Measurements from ENCODE around the gene OXNAD1.

The OXNAD1 gene

GRCh38 chr3:16277471-16277870 lies 12.5 kb downstream of the OXNAD1 start:
- Histone ChIP-seq H3F3A (ENCODE audit: low read depth) (no peaks in the 10 kb centered on the region), H3K79me2 (ENCODE audit: insufficient read depth, low read length) (no peaks in the 10 kb centered on the region), H3K4me1 (ENCODE audit: insufficient read depth, low read length, poor library complexity, severe bottlenecking) (no peaks in the 10 kb centered on the region), H3K36me3 (ENCODE audit: insufficient read depth, low read length) (peaks cover 12% of the 10 kb centered on the region; the same call in 1 of the 2 replicates), H4K20me1 (ENCODE audit: insufficient read depth, low read length, poor library complexity, severe bottlenecking) (no peaks in the 10 kb centered on the region), H3K4me2 (ENCODE audit: low read depth, low read length, poor library complexity, severe bottlenecking) (no peak overlapping the region), H2AFZ (ENCODE audit: low read length) (no peak overlapping the region), H3K9ac (ENCODE audit: low read depth, low read length, poor library complexity, severe bottlenecking) (no peak overlapping the region), H3K27me3 (ENCODE audit: insufficient read depth, low read length, poor library complexity, severe bottlenecking) (no peaks in the 10 kb centered on the region), H3K9me3 (ENCODE audit: insufficient read depth, low read depth, low read length) (no peaks in the 10 kb centered on the region), H3K9me2 (replicated peaks; ENCODE audit: low read depth, low read length) (no peaks in the 10 kb centered on the region), H3K4me3 (ENCODE audit: low read length, poor library complexity, severe bottlenecking) (no peak overlapping the region)
- TF ChIP-seq EZH2phosphoT487 (IDR thresholded peaks at IDR 0.05; ENCODE audit: borderline replicate concordance) (no peak), CTCF (conservative IDR thresholded peaks at IDR 0.05; ENCODE audit: low read length) (no peak)

GRCh38 chr3:16279010-16279801 lies 14.2 kb downstream of the OXNAD1 start:
- no peaks in the 10 kb centered on the region for H3K9me3 ChIP-seq (ENCODE audit: insufficient read depth, low read depth, low read length)
- peaks cover 8% of the 10 kb centered on the region; the same call in 1 of the 2 replicates for H3K36me3 ChIP-seq (ENCODE audit: insufficient read depth, low read length)

GRCh38 chr3:16280671-16281070 lies 15.7 kb downstream of the OXNAD1 start:
- Histone ChIP-seq H3K4me2 (ENCODE audit: low read depth, low read length, poor library complexity, severe bottlenecking) (no peak overlapping the region), H3K4me1 (ENCODE audit: insufficient read depth, low read length, poor library complexity, severe bottlenecking) (no peaks in the 10 kb centered on the region), H3K9me2 (replicated peaks; ENCODE audit: low read depth, low read length) (no peaks in the 10 kb centered on the region), H3F3A (ENCODE audit: low read depth) (no peaks in the 10 kb centered on the region), H3K4me3 (ENCODE audit: low read length, poor library complexity, severe bottlenecking) (no peak overlapping the region), H3K9ac (ENCODE audit: low read depth, low read length, poor library complexity, severe bottlenecking) (no peak overlapping the region), H4K20me1 (ENCODE audit: insufficient read depth, low read length, poor library complexity, severe bottlenecking) (no peaks in the 10 kb centered on the region), H2AFZ (ENCODE audit: low read length) (no peak overlapping the region), H3K9me3 (ENCODE audit: insufficient read depth, low read depth, low read length) (no peaks in the 10 kb centered on the region), H3K36me3 (ENCODE audit: insufficient read depth, low read length) (peaks cover 8% of the 10 kb centered on the region; the same call in 1 of the 2 replicates), H3K79me2 (ENCODE audit: insufficient read depth, low read length) (no peaks in the 10 kb centered on the region), H3K27me3 (ENCODE audit: insufficient read depth, low read length, poor library complexity, severe bottlenecking) (no peaks in the 10 kb centered on the region)
- TF ChIP-seq EZH2phosphoT487 (IDR thresholded peaks at IDR 0.05; ENCODE audit: borderline replicate concordance) (no peak), CTCF (conservative IDR thresholded peaks at IDR 0.05; ENCODE audit: low read length) (no peak)

More at GRCh38 chr3:16279010-16279801, 14.2 kb downstream of the OXNAD1 start:
- H3K27me3 ChIP-seq (ENCODE audit: insufficient read depth, low read length, poor library complexity, severe bottlenecking), result no peaks in the 10 kb centered on the region
- H3K4me2 ChIP-seq (ENCODE audit: low read depth, low read length, poor library complexity, severe bottlenecking), result no peak overlapping the region
- no peaks in the 10 kb centered on the region for H3K4me1 ChIP-seq (ENCODE audit: insufficient read depth, low read length, poor library complexity, severe bottlenecking)
- no peaks in the 10 kb centered on the region for H4K20me1 ChIP-seq (ENCODE audit: insufficient read depth, low read length, poor library complexity, severe bottlenecking)
- TF ChIP-seq CTCF (conservative IDR thresholded peaks at IDR 0.05; ENCODE audit: low read length) (no peak), EZH2phosphoT487 (IDR thresholded peaks at IDR 0.05; ENCODE audit: borderline replicate concordance) (no peak)
- no peaks in the 10 kb centered on the region for H3K79me2 ChIP-seq (ENCODE audit: insufficient read depth, low read length)
- no peaks in the 10 kb centered on the region for H3F3A ChIP-seq (ENCODE audit: low read depth)
- no peak overlapping the region for H3K9ac ChIP-seq (ENCODE audit: low read depth, low read length, poor library complexity, severe bottlenecking)
- no peaks in the 10 kb centered on the region for H3K9me2 ChIP-seq (replicated peaks; ENCODE audit: low read depth, low read length)
- no peak overlapping the region for H3K4me3 ChIP-seq (ENCODE audit: low read length, poor library complexity, severe bottlenecking)
- H2AFZ ChIP-seq (ENCODE audit: low read length), result no peak overlapping the region
